ENCODE measurements around the gene POLR2B.
"Not testable (repeated sequence)": the region's sequence is repeated elsewhere in the genome, so short reads cannot be mapped to it uniquely, and the experiment has no call there.

Gene POLR2B

GRCh38 chr4:57059890-57060716 lies 81.4 kb downstream of the POLR2B start:
- no peak for DNase-seq

GRCh38 chr4:57060717-57061067 lies 82.0 kb downstream of the POLR2B start:
- not testable (repeated sequence) for DNase-seq

DNA sequence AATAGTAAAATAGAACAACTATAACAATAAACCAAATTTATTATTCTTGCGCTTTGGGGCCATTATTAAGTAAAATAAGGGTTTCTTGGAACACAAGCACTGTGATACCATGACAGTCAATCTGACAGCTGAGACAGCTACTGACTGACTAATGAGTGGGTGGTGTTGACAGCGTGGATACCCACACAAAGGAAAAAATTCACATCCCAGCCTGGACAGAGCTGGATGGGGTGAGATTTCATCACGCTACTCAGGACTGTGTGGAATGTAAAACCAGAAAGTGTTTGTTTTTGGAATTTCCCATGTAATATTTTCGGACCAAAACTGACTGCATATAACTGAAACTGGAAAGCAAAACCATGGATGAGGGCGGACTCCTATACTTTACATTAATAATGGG lies 82.7 kb downstream of the POLR2B start:
- DNase-seq: no peak

DNA sequence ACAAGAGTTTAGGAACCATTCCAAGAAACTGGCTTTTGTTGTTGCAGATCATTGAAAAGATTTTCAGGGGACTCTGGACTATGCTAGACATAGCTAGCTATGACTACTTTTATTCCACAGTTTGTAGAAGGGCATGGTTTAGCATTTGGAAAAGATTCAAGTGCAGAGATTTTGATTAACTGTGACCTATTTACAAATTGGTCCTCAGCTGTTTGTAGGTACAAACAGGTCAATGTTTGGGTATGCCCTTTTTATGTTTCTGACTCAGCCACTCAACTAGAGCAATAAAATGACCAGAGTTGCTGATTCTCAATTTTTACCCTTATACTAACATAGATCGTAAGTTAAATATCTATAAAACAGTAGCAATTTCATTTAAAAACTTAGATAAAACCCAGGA lies 84.8 kb downstream of the POLR2B start:
- no peak for DNase-seq

DNA sequence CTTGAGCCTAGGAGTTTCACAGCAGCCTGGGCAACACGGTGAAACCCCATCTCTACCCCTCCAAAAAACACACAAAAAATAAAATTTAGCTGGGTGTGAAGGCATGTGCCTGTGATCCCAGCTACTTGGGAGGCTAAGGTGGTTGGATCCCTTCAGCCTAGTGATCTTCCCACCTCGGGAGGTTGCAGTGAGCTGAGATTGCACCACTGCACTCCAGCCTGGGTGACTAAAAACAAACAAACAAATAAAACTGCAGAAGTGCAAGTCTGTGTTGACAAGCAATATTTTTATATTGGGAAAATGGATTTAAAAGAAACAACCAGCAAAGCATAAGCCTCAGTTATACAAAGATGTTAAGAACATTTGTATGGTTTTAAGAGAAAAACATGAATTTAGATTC lies 85.4 kb downstream of the POLR2B start:
- DNase-seq: no peak

GRCh38 chr4:57064811-57065711 lies 86.4 kb downstream of the POLR2B start:
- DNase-seq: peak; percentile 23 to 54

DNA sequence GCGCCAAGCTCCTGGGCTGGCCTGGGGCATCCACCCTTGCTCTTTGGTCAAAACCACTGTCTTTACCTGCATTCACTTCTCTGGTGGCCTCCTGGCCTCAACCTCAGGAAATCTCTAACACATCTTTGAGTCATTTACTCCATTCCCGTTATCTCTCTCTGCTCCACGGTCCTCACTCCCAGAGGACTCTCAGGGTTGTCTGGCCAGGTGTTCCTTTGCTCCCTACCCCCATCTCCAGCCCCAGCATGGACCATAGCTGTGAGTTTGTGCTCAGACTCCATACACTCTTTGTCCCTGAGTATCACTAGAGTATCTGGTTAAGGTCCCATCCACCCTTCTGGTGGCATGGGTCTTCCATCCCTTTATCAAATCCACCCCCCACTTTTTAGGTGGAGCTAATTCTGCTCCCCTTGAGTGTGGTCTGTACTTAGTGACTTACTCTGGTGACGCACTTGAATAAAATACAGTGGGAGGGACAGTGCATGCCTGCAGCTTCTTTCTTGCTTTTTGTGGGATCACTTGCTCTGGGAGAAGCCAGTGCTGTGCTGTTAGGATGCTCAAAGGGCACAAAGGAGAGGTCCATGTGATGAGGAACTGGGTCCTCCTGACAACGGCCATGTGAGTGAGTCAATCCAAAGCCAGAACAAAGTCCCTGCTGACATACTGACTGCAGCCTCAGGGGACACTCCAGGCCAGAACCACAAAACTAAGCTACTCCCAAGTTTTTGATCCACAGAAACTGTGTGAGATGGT lies 87.2 kb downstream of the POLR2B start:
- DNase-seq: no peak

- peak in 1 of 2 experiments; percentile 2 for DNase-seq
Observed at GRCh38 chr4:57068237-57068981, 89.7 kb downstream of the POLR2B start.

DNA sequence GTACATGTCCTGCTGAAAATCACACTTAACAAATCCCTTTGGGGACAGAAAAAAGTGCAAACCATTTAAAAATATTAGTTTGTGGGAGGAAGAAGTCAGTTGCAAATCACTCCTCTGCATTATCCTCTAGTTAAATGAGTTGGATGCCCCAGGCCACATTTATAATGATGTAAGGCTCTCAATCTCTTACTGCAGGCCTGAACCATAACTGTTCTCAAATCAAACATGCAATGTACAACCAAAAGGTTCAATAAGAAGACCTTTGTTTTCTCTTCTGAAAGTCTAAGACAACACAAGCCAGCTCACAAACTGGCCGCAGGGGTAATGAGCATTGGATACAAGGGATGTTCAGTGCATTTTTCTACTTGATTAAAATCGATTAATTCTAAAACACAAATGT lies 91.8 kb downstream of the POLR2B start:
- no peak for DNase-seq

DNA sequence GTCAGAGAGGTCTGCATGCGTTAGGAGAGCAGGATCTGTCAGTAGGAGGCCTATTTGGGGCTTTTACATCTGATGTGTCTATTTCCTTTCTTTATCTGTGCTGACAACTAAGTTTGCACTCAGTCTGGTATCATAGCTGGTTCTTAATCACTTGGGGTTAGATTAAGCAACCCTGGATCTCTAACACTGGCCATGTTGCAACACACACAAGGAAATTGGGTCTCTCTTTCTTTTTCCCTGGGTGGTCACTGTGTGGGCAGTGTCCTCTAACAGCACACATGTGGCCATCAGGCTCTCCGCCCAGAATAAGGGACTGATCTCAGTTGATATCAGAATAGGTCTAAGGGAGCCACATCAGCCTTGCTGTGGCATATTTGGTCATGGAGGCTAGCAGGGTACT lies 92.6 kb downstream of the POLR2B start:
- DNase-seq: no peak

DNA sequence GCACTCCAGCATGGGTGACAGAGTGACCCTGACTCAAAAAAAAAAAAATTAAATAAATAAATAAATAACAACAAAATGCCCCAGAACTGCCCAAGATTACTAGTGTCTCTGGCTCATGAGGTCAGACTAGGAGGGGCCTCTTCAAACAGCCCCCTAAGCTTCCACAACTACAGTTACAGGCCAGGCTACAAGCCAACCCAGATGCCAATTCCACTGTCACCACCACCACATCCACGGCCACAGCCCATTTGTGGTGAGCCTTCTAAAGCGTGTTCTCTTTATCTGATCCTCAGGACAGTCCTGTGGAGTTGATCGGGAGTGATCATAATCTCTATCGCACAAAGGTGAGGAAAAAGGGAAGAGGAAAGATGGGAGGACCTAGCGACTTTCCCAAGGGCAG lies 94.9 kb downstream of the POLR2B start:
- no peak for DNase-seq

GRCh38 chr4:57074744-57075143 lies 96.0 kb downstream of the POLR2B start:
- no peak for DNase-seq

DNA sequence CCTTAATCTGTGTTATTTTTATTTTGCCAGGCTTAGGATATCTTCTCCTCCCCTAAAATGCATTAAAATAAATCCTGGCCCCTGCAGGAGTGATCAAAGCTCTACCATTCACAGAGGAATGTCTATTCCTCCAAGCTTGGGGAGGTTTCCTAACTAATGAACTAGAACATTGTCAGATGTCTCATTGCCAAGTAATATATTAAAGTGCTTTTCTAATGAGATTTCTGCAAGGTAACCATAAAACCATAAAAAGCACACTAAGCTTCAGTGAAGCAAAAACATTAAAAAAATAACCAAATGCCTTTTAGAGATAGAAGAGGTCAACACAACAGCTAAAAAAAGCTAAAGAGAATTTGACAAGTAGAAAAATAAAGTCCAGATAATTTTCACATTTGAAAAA lies 96.7 kb downstream of the POLR2B start:
- DNase-seq: no peak

DNA sequence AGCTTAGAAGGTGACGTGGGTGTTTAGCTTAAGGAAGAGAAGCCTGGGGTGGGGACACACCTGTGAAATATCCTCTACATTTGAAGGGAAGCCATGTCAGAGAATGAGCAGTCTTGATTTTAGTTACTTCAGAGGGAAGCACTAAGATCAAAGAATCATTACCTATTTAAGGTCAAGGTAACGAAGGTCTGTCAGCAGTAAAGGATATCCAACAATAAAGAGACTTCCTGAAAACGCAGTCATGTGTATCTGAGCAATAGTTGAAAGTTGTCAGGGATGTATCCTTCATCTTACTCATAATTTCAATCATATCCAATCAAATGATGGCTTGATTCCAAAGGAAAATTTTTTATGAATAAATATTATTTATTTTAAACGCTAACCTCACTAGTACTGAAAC lies 98.0 kb downstream of the POLR2B start:
- DNase-seq: no peak

DNA sequence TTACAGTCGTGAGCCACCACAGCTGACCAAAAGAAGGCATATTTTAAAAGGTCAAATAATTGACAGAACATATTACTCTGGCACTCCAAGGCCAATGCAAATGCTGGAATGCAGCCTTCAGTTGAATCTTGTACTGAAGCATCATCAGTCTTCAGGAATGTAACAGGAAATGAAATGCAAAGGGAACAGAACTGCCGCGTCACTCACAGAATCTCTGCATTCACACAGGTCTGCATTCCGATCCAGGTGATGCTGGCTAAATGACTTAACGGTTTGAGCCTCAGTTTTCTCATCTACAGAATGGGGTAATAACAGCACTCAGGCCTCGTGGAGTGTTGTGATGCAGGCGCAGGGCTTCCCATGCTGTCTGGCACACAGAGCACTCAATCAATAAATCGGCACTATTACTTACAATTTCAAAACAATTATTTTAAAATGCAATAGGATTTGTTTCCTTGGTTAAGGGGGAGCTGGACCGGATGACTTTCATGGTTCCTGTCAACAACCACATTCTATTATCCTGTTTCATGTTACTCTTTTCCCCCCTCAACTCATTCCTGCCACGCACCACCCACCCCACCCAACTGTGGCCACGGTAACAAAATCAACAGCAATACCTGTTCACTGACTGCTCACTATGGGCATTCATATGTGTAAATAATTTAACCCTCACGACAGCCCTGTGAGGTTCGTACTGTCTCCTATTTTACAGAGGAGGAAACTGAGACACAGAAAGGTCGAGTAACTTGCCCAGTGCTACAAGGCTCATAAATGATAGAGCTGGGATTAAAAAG lies 99.1 kb downstream of the POLR2B start:
- no peak for DNase-seq

- DNase-seq: no peak
Observed at GRCh38 chr4:57078685-57079521, 100.2 kb downstream of the POLR2B start.
